Activated T-helper 17 cell treated with anti-CD3 and anti-CD28 coated beads, Interleukin-2, amount 50 U/mL, for 72 hours (primary cell): ENCODE data around the gene POLRMT. TPM values are rescaled to one million over a fixed set of nuclear protein-coding genes. Genes with fewer than 3 reads are reported as not detected.
A peak's percentile ranks its signal among the peaks of the same experiment; 100 is the strongest.

Source experiments
- ATAC-seq: fragments of 150-1000 bp; cut with Tn5 transposase; replicated peaks from 2 replicates; pipeline ENCODE4 v1.10.0; 2021; ENCODE audit warnings: mild to moderate bottlenecking, moderate library complexity
- H3K27ac Mint-ChIP-seq: one replicate; pipeline ENCODE4 v1.8.0; 2022; ENCODE audit warnings: mixed read lengths
- H3K27me3 Mint-ChIP-seq: one replicate; pipeline ENCODE4 v1.8.0; 2022; ENCODE audit warnings: mixed read lengths
- H3K36me3 Mint-ChIP-seq: one replicate; pipeline ENCODE4 v1.8.0; 2022; ENCODE audit warnings: low read depth, mild to moderate bottlenecking, mixed read lengths
- H3K4me1 Mint-ChIP-seq: one replicate; pipeline ENCODE4 v1.8.0; 2022; ENCODE audit warnings: mixed read lengths
- H3K4me3 Mint-ChIP-seq: one replicate; pipeline ENCODE4 v1.8.0; 2022; ENCODE audit warnings: mild to moderate bottlenecking, mixed read lengths
- H3K9me3 Mint-ChIP-seq: one replicate; pipeline ENCODE4 v1.8.0; 2022; ENCODE audit warnings: mixed read lengths
- total RNA-seq, 2 donors: library from RNA; stranded (reverse); gene quantifications; one replicate each; pipeline ENCODE4 v1.2.3, GENCODE V29; 2022

The POLRMT gene
- total RNA-seq, 2 donors from 2014 or later, result 46.1 to 59.8 TPM

- Mint-ChIP-seq H3K27me3 (no peaks in the 10 kb centered on the region), H3K27ac (peak overlapping the region; percentile 63), H3K4me1 (no peaks in the 10 kb centered on the region), H3K36me3 (peaks cover 42% of the 10 kb centered on the region), H3K9me3 (no peaks in the 10 kb centered on the region), H3K4me3 (no peak overlapping the region)
- ATAC-seq, result peak; percentile 23
These were observed 12.8 kb upstream of the POLRMT start for GRCh38 chr19:645912-646778.

- no peaks in the 10 kb centered on the region for H3K9me3 Mint-ChIP-seq
- H3K4me3 Mint-ChIP-seq, result no peak overlapping the region
- peaks cover 32% of the 10 kb centered on the region for H3K36me3 Mint-ChIP-seq
- H3K27ac Mint-ChIP-seq, result no peak overlapping the region
- ATAC-seq, result no peak
- no peaks in the 10 kb centered on the region for H3K4me1 Mint-ChIP-seq
- no peaks in the 10 kb centered on the region for H3K27me3 Mint-ChIP-seq
These were observed 11.5 kb upstream of the POLRMT start for GRCh38 chr19:644789-645188.

DNA sequence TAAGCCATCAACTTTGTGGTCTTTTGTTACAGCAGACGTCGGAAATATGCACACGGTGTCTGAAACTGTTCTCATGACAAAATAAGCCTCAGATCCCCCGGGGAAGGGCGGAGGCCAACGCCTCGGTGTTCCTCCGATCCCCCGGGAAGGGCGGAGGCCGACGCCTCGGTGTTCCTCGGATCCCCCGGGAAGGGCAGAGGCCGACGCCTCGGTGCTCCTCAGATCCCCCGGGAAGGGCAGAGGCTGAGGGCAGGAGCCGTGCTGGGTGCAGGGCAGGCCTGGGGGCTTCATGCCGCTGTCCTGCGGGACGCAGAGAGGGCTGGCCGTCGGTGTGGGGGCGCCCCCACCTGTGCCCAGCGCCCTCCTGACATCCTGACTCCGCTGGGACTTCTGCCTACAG is 11.0 kb upstream of the POLRMT start:
- Mint-ChIP-seq H3K4me1 (peaks cover 2% of the 10 kb centered on the region), H3K27ac (no peak overlapping the region), H3K9me3 (no peaks in the 10 kb centered on the region), H3K27me3 (no peaks in the 10 kb centered on the region), H3K36me3 (peaks cover 29% of the 10 kb centered on the region), H3K4me3 (no peak overlapping the region)
- ATAC-seq, result no peak

DNA sequence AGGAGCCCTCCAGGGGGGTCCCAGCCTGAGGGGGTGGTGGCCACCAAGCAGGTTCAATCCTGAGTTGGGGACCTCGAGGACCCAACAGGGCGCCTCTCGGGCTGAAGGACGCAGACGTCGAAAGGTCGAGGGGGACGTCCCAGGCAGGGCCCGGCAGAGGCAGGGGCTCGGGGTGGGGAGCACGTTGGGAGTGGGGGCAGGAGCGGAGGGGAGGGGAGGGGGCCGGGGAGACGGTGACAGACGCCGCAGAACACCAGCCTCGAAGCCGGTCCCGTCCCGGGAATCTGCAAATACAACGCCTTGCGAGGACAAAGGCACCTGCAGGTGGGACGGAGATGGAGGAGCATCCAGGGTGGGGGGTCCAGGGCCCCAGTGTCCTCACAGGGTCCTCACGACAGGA is 10.4 kb upstream of the POLRMT start:
- H3K27me3 Mint-ChIP-seq, result no peaks in the 10 kb centered on the region
- no peaks in the 10 kb centered on the region for H3K9me3 Mint-ChIP-seq
- no peak for ATAC-seq
- no peak overlapping the region for H3K27ac Mint-ChIP-seq
- peaks cover 6% of the 10 kb centered on the region for H3K4me1 Mint-ChIP-seq
- peaks cover 23% of the 10 kb centered on the region for H3K36me3 Mint-ChIP-seq
- no peak overlapping the region for H3K4me3 Mint-ChIP-seq

- Mint-ChIP-seq H3K27ac (no peak overlapping the region), H3K4me1 (peaks cover 6% of the 10 kb centered on the region), H3K36me3 (peaks cover 18% of the 10 kb centered on the region), H3K9me3 (no peaks in the 10 kb centered on the region), H3K4me3 (no peak overlapping the region), H3K27me3 (no peaks in the 10 kb centered on the region)
- ATAC-seq, result no peak
These were observed 9.7 kb upstream of the POLRMT start for GRCh38 chr19:642767-643727.

DNA sequence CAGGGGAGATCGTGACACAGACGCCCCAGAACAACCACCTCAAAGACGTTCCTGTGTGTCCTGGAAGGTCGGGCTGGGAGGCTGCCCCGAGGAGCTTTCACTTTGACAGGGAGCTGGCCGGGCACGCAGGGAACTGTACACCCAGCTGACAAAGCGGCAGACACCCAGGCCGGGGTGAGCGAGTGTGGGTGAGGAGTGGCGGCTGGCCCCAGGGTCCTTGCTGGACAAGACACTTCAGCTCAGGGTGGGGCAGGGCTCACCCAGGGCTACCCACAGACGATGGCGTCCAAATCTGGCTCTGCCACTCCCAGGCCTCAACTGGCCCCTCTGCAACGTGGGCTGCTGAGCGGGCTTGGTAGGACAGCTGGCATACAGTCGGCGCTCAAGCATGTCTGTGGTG is 8.4 kb upstream of the POLRMT start:
- H3K9me3 Mint-ChIP-seq, result no peaks in the 10 kb centered on the region

DNA sequence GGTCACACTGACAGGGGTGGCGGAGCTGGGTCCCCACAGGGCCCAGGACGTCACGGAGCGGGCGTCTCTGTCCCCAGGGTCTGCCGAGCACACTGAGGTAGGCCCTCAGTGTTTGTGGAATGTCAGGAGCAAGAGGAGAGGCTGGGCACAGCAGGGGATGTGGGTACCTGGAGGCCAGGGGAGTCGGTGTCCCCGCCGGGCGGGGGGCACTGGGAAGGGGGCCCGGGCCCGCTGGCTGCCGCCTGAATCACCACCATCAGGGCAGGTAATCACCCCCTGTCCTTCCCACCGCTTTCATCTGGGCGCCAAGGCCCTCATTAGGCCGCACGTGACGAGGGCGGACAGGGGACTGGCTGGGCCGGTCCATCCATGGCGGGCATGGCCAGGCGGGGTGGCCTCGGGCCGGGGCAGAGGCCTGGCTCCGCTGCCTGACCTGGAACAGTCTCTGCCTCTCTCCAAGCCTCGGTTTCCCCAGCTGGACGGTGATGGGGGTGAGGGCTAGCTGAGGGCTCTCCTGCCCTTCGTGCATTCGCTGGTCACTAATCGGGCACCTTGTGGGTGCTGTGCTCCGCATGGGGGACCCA is 7.4 kb upstream of the POLRMT start:
- H3K4me1 Mint-ChIP-seq, result peaks cover 6% of the 10 kb centered on the region
- peaks cover 6% of the 10 kb centered on the region for H3K36me3 Mint-ChIP-seq
- no peak for ATAC-seq
- no peak overlapping the region for H3K27ac Mint-ChIP-seq
- H3K27me3 Mint-ChIP-seq, result no peaks in the 10 kb centered on the region
- H3K4me3 Mint-ChIP-seq, result no peak overlapping the region
- H3K9me3 Mint-ChIP-seq, result no peaks in the 10 kb centered on the region

More for the DNA sequence above, 8.4 kb upstream of the POLRMT start:
- H3K4me1 Mint-ChIP-seq, result peaks cover 6% of the 10 kb centered on the region
- H3K36me3 Mint-ChIP-seq, result peaks cover 14% of the 10 kb centered on the region
- no peak for ATAC-seq
- no peak overlapping the region for H3K27ac Mint-ChIP-seq
- no peak overlapping the region for H3K4me3 Mint-ChIP-seq
- no peaks in the 10 kb centered on the region for H3K27me3 Mint-ChIP-seq

- Mint-ChIP-seq H3K4me3 (no peak overlapping the region), H3K27me3 (no peaks in the 10 kb centered on the region), H3K9me3 (no peaks in the 10 kb centered on the region), H3K4me1 (peaks cover 6% of the 10 kb centered on the region), H3K27ac (no peak overlapping the region), H3K36me3 (peaks cover 5% of the 10 kb centered on the region)
- ATAC-seq, result no peak
These were observed 6.8 kb upstream of the POLRMT start for GRCh38 chr19:640161-640558.

DNA sequence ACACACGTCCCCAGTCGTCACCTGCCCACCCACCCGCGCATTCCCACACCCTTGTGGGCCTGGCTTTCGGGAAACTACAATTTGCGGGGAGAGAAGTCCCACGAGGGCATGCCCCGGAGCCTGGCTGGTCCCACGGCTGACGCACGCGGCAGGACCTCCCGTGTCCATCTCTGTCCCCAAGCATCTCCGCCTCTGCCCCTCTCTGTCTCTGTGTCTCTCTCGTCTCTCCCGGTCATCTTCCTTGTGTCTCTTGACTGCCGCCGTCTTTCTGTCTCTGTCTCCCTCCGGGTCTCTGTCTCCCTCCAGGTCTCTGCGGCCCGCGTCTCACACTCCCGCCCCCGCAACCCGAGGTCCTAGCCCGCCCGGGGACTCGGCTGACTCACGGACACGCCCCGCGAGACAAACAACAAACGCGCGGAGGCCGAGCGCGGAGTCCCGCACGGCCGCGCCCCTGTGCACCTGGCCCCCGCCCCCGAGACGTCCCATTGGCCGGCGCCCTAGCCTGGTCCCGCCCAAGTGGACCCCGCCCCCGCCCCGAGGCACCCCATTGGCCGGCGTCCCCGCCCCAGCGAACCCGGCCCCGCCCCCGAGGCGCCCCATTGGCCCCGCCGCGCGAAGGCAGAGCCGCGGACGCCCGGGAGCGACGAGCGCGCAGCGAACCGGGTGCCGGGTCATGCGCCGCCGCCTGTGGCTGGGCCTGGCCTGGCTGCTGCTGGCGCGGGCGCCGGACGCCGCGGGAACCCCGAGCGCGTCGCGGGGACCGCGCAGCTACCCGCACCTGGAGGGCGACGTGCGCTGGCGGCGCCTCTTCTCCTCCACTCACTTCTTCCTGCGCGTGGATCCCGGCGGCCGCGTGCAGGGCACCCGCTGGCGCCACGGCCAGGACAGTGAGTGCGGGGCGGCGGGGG is 6.2 kb upstream of the POLRMT start, which contains the start of gene FGF22:
Gene FGF22, plus strand, starts transcription at position 627 of the 908 bp plus-strand sequence. Its CDS starts 47 bp downstream, at position 674.
- H3K9me3 Mint-ChIP-seq, result no peaks in the 10 kb centered on the region
- H3K27ac Mint-ChIP-seq, result peak within 1 kb of the TSS; percentile 81
- no peaks in the 10 kb centered on the region for H3K27me3 Mint-ChIP-seq
- peak within 1 kb of the TSS; percentile 81 for H3K4me3 Mint-ChIP-seq
- peak; percentile 95 for ATAC-seq
- H3K4me1 Mint-ChIP-seq, result peaks cover 6% of the 10 kb centered on the region
- H3K36me3 Mint-ChIP-seq, result no peaks in the 10 kb centered on the region

DNA sequence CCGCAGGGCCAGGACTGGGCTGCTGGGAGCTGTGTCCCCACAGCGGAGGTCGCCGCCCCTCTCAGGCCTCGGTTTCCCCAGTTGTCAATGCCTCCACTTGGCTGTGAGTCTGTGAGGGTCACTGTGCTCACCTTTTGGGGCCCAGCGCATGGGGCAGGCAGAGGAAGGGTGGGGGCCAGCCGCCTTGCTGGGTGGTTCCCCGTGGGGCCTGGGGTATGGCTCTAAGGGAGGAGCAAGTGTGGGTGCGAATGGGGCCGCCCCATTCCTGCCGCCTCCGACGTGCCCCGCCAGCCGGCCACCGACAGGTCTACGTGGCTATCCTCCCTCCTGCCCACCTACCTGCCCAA is 5.5 kb upstream of the POLRMT start:
- H3K4me1 Mint-ChIP-seq, result peaks cover 6% of the 10 kb centered on the region

DNA sequence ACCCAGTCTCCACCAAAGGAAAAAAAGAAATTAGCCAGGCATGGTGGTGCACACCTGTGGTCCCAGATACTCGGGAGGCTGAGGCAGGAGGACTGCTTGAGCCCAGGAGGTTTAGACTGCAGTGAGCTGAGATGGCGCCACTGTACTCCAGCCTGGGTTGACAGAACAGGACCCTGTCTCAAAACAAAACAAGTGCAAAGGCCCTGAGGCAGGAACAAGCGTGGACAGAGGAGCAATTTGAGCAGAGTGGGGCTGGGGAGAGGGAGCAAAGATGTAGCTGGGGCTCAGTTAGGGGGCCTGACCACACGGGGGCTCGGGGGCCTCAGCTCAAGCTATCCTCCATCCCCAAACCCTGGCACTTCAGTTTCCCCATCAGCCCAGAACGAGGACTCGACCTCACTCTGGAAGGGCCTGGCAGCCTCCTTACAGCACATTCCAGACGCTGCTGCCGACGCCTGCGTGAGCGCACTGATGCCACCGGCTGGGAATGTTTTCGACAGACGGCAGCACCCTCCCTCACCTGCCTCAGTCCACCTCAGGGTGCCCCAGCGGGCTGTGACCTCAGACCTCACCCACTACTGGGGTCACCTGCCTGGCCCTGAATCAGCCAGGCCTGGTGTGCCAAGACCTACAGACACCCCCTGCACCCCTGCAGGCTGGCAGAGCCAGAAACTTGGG is 1.8 kb upstream of the POLRMT start:
- peaks cover 11% of the 10 kb centered on the region for H3K4me1 Mint-ChIP-seq
- no peaks in the 10 kb centered on the region for H3K9me3 Mint-ChIP-seq
- H3K27ac Mint-ChIP-seq, result no peak overlapping the region
- ATAC-seq, result no peak
- H3K27me3 Mint-ChIP-seq, result no peaks in the 10 kb centered on the region
- H3K4me3 Mint-ChIP-seq, result no peak overlapping the region
- peaks cover 25% of the 10 kb centered on the region for H3K36me3 Mint-ChIP-seq

More for the DNA sequence above, 5.5 kb upstream of the POLRMT start:
- Mint-ChIP-seq H3K36me3 (no peaks in the 10 kb centered on the region), H3K4me3 (peak overlapping the region; percentile 81), H3K27ac (peak overlapping the region; percentile 81), H3K9me3 (no peaks in the 10 kb centered on the region), H3K27me3 (no peaks in the 10 kb centered on the region)
- no peak for ATAC-seq

- H3K27me3 Mint-ChIP-seq, result no peaks in the 10 kb centered on the region
- H3K4me3 Mint-ChIP-seq, result peak overlapping the region; percentile 93
- H3K27ac Mint-ChIP-seq, result peak overlapping the region; percentile 93
- peak; percentile 2 for ATAC-seq
- H3K4me1 Mint-ChIP-seq, result peaks cover 5% of the 10 kb centered on the region
- H3K36me3 Mint-ChIP-seq, result peaks cover 33% of the 10 kb centered on the region
- no peaks in the 10 kb centered on the region for H3K9me3 Mint-ChIP-seq
These were observed 676 bp upstream of the POLRMT start for GRCh38 chr19:633786-634639.
